GM19324 (cell line): ENCODE data around the gene MCRIP2.

ENCODE experiments used
- ATAC-seq: cut with Tn5 transposase; IDR thresholded peaks from one replicate; pipeline ENCODE4 v1.9.1; 2021; ENCODE audit warnings: mild to moderate bottlenecking, moderate library complexity; ENCODE audit not compliant: unreplicated experiment, low FRiP score

MCRIP2 gene

DNA sequence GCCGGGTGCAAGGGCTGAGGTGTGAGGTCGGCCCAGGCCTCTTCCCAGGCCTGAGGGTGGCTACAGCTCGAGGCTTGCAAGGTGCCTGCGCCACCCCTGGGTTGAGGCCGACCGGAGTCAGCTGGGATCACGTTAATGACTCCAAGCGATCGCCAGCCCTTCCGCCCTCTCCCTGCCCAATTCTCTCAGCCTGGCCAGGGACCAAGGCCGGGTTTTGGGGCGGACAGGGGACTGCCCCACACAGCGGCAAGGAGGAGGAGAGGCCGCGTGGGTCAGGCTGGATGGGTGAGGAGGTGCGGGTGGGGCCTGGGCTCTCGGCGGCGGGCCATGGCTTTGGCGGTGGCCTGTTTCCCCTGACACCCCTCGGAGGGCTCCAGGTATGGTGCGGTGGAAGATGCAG lies 51.7 kb downstream of the MCRIP2 start:
- no peak for ATAC-seq

DNA sequence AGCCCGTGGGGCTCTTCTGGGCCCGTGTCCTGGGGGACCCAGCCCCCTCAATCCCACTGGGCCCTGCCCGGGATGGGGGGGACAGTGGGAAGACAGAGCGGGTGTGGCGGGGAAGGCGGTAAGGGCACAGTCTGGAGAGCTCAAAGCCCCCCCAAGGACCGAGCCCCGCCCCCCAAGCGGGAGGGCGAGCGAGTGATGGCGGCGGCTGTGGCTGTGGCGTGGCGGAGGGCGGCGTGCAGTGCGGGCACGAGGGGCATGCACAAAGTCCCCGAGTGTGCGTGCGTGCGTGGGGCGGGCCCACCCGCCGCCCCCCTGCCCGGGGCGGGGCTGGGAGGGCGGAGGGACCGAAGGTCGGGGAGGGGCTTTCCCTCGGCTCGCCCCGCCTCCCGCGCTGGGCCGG lies 52.1 kb downstream of the MCRIP2 start:
- ATAC-seq = no peak

DNA sequence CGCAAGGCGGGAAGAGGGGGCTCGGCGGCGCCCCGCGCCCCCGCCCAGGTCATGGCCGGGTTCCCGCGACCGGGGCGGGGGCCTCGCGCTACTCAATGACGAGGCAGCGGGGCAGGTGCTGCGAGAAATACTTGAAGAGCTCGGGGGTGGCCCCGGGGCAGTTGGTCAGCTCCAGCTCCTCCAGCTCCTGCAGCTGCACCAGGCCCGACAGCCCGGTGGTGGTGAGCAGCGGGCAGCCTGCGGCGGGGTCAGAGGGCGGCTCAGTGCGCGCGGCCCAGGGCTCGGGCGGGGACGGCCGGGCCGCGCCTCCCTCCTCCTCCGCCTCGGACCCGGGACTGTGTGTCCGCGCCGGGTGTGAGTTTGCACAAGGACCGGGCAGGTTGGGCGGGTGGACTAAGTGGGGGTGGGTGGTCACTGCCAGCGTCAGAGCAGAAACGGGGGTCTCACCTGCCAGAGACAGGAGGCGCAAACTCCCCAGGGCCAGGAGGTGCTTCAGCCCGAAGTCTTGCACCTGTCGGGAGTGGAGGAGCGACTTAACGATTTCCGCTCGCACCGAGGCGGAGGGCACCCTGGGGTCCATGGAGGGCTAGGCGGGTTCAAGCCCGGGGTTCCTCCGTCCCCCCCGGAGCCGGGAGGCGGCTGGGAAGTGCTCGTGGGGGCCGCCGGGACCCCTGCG lies 52.7 kb downstream of the MCRIP2 start:
- ATAC-seq = no peak

DNA sequence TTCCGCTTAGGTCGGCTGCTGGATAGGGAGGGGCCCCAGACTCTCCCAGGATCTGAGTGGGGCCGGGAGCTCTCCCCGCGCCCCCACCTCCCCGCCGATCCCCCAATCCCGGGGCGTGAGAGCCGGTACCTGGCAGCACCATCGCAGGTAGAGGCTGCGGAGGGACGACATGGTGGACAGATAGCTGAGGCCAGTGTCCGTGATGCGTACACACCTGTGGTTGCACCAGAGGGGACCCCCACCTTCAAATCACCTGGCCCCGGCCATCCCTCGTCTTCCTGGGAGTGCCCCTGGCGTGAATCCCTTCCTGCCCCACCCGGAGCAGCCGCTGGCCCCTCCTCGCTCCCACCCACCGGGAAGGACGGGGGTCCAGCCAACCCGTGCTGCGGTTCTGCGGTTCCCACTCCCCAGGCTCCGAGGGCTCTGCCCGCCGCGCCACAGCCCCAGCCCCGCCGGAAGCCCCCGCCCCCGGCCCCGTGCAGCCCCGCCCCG lies 53.3 kb downstream of the MCRIP2 start:
- ATAC-seq = no peak

DNA sequence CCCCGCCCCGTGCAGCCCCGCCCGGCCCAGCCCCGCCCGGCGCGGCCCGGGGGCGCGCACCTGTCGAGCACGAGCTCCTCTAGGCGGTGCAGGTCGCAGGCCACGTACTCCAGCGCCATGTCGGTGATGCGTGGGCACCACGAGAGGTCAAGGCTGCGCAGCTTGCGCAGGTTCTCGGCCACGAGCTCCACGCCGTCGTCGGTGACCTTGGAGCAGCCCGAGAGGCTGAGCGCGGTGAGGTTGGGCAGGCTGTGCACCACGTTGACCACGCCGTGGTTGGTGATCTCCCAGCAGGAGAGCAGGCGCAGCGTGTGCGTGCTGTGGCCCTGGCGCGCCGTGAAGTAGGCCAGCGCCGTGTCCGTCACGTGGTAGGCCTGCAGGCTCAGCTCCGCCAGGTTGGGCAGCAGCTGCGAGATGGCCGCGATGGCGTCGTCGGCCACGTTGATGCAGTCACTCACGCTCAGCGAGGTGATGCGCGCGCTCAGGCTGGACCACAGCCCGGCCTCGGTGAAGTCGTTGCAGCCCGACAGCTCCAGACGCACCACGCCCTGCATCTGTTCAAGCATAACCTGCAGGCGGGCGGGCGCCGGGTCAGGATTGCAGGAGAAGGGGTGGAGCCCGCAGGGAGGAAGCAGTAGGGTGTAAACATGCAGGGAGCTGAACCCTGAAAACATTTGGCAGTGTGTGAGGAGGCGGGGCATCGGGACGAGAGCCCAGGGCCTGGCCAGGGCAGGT lies 53.9 kb downstream of the MCRIP2 start:
- ATAC-seq = no peak
